GM21367 (cell line): ENCODE results near the gene TRIM60.
"Not testable (repeated sequence)": the region's sequence is repeated elsewhere in the genome, so short reads cannot be mapped to it uniquely, and the experiment has no call there.

Experiments used
- ATAC-seq: cut with Tn5 transposase; IDR thresholded peaks from one replicate; pipeline ENCODE4 v1.9.1; 2021; ENCODE audit not compliant: unreplicated experiment

TRIM60 gene

DNA sequence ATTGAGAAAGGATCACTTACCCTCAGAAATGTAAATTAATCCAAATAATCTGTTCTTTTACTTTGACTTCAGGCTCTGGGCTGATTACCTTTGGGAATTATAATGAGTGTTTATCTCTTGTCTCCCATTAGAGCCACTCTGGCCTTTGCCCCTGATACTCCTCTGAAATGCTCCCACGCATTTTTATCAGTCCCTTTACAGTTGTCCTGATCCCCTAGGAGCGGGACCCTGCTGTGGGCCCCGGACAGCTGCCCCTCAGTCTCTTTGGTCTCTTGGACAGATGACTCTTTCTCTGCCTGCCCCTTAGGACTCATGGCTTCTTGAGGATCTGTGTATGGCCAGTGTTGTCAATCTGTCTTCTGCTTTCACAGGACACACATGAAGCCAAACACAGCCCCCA is 20.8 kb downstream of the TRIM60 start:
- ATAC-seq, result no peak

DNA sequence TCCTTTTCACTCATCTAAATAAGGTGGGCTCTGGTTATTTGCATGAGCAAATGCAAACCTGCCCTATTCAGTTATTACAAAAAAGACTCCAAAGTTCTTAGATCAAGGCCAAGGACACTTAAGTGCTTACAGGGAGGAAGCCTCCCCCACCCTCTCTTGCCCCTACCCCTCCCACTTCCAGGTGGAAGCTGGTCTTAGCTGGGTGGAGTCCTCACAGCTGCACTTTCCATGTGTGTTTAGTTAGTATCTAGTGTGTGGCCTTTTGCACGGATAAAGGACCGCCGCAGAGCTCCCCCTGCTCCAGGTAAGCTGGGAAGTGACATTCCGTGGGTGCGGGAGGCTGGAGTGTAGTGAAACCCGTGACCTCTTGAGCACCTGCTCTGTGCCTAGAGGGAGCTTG is 21.8 kb downstream of the TRIM60 start, which contains the start of gene TRIM75:
TSS of gene TRIM75 (plus strand) at position 222 of the 400 bp plus-strand sequence. CDS start 5,282 bp downstream, outside the sequence.
- ATAC-seq, result no peak

DNA sequence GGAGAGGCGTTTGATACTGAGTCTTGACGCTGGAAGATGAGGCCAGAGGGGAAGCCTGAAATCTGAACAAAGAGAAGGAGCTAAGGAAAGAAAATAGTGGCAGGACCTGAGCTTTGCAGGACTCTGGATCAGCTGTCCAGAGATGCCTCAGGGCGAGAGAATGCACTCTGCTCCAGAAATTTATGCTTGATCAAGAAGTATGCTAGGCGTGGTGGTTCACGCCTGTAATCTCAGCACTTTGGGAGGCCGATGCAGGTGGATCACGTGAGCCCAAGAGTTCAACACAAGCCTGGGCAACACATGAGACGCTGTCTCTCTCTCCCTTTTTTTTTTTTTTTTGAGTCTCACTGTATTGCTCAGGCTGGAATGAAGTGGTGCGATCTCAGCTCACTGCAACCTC is 23.8 kb downstream of the TRIM60 start:
- ATAC-seq, result no peak

DNA sequence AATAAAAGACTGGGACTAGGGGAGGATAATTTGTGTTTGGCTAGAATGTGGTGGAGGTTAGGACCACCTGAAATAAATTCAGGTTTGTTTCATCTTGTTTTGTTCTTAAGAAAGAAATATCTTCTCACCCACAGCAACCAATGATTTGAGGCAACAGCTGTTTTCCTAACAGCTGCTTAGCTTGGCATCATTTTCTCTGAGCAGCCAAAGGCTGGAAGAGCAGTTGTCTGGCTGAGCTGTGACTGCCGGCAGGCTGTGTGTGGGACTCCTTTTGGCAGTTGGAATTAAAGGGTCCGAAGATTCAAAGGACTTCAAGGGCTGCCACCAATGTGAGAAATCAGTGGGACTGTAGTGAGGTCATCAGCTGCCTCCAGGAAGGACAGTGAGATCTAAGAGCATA is 26.9 kb downstream of the TRIM60 start:
- ATAC-seq, result no peak

DNA sequence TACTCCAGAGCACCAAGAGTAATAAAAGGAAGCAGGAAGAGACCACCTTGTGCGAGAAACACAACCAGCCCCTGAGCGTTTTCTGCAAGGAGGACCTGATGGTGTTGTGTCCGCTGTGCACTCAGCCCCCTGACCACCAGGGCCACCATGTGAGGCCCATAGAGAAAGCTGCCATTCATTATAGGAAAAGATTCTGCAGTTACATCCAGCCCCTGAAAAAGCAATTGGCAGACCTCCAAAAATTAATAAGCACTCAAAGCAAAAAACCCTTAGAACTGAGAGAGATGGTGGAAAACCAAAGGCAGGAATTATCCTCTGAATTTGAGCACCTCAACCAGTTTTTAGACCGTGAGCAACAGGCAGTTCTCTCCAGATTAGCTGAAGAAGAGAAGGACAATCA is 27.6 kb downstream of the TRIM60 start:
- no peak for ATAC-seq

DNA sequence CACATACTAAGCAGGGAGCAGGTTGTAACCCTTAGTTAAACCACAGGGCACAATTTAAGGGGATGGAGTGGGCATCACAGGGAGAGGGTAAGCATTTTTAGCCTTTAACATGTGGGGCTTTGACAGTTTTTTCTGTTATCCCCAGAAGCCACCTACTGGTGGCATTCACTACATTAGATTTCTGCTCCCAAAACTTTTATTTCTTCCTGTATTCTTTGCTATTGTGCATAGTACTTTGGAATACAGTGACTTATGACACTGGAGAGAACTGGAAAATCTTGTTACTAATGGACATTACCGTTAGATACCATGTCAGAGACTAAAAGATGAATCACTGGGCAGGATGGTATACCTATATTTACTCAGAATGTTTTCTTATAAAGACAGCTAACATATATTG is 29.1 kb downstream of the TRIM60 start:
- no peak for ATAC-seq

DNA sequence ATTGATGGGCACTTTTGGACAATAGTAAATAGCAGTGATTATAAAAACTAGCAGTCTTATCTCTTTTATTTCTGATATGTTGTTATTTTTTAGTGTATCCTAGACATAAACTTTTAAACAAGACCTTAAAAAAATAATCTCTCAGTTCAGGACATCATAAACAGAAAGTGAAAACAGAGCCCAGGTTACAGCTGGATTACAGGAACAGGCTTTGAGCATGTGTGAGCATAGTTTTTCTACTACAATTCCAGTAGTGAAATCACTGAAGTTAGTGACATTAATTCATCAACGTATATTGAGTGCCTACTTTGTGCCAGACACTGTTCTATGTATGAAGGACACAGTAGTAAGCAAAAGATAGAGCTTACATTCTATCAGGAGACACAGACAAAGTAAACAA is 38.8 kb downstream of the TRIM60 start:
- ATAC-seq, result no peak

DNA sequence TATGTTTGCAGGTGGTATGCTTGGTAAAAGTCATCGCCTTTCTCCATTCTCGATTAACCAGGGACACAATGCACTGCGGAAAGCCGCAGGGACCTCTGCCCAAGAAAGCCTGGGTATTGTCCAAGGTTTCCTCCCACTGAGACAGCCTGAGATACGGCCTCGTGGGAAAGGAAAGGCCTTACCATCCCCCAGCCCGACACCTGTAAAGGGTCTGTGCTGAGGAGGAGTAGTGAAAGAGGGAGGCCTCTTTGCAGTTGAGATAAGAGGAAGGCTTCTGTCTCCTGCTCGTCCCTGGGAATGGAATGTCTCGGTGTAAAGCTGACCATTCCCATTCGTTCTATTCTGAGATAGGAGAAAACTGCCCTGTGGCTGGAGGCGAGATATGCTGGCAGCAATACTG is 41.5 kb downstream of the TRIM60 start:
- ATAC-seq, result not testable (repeated sequence)

DNA sequence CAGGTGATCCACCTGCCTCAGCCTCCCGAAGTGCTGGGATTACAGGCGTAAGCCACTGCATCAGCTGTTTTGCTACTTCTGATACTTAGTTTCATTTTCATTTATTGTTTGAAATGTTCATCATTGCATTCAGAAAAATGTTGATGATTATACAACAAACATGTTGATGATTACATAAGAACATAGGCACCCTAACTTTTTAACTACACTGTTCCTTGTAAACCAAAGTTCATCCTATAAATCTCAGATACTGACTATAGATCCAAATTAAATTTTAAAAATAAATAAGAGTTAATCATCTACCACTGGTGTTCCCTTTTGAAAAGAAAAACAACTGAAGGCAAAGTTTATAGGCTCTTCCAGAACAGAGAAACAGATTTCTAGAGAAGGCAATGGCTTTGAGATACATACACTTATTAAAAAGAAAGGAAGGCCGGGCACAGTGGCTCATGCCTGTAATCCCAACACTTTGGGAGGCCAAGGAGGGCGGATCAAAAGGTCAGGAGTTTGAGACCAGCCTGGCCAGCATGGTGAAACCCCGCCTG is 45.3 kb downstream of the TRIM60 start:
- no peak for ATAC-seq

DNA sequence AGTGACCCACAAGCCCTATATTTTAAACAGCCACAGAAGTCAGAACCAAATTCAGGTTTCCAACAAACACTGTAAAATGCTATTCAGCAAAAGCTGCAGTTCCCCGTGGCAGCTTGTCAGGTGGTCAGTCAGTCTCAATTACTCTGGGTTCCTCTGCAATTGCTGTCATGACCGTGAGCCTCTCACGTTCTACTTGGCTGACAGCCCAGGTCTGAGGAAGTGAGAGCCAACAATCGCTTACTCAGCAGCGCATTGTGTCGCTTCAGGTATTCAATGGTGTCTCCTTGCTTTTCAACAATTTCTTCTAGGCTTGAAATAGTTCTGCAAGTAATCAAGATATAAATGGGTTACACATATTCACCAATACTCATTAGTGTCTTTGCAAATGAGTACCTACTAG is 47.7 kb downstream of the TRIM60 start:
- no peak for ATAC-seq

DNA sequence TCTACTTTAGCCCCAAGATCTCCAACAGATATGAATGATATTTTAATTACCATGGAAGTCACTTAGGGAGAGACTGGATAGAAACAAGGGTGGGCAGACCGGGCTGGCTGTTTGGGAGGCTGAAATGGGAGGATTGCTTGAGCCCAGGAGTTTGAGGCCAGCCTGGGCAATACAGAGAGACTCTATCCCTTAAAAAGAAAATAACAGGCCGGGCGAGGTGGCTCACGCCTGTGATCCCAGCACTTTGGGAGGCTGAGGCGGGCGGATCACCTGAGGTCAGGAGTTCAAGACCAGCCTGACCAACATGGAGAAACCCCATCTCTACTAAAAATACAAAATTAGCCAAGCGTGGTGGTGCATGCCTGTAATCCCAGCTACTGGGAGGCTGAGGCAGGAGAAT is 53.0 kb downstream of the TRIM60 start:
- ATAC-seq, result not testable (repeated sequence)

DNA sequence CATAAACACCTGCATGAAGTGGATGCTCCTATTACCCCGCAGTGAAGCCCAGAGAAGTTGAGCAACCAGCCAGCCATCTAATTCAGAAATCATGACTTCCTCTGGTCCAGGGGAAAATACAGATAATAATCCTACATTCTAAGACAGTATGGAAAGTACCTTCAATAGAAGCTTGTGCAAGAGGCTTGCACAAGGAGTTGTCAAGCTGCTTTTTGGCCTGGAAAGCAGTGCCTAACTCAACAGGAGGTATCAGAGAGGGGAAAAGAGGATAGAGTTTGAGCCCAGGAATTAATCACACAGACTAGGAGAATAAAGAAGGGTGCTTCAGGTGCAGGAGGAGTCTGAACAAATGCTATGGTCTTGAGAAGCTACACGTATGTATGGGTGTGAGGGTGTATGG is 54.1 kb downstream of the TRIM60 start:
- no peak for ATAC-seq

DNA sequence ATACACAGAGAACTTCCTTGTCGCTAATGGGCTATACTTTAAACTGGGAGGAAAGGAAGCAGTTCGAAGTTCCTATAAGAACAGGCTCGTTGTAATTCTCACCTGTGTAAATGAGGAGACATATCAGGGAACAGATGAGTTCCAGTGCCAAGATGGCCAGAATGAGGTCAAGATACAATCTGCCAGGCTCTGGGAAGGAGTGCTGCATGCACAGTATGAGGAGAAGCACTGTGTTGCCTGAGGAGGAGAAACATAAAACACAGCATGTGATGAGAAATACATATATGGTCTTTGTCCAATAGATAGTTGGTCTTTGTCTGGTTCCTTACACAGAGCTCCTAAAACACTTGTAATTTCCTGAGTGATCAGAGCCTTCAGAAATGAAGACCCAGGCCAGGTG is 56.6 kb downstream of the TRIM60 start:
- ATAC-seq, result no peak
